ENCODE data around the gene ZNF501. TPM values are rescaled to one million over a fixed set of nuclear protein-coding genes. Genes with fewer than 3 reads are reported as not detected.

ZNF501 gene
- total and polyA plus RNA-seq, 8 donors: 0.95 to 7.2 (median 2.7) TPM; not detected in 2

GRCh38 chr3:44685128-44685800 is 44.2 kb upstream of the ZNF501 start:
- Histone ChIP-seq H3K4me1 (peaks cover 0 to 15% (median 10%) of the 10 kb centered on the region in 4 donors), H3K27ac (peak overlapping the region in 2 of 5 donors; percentile 54 to 65)

DNA sequence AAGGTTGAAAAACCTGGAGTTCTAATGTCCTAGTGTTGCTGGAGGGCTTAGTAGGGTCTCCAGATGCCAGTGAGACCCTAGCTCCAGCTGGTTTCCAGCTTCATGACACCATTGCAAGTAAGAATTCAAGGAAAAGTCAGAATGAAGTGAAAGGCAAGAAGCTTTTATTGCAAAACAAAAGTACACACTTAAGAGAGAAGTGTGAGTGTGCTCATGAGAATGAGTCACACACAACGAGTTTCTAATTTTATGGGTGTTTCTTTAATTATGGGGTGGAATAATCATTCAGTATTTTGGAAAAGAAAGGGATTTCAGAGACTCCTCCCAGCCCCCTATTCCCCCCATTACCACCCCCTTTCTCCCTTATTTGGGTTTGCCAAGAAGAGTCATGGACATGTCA is 41.5 kb upstream of the ZNF501 start:
- Histone ChIP-seq H3K4me1 (peaks cover 0 to 15% (median 10%) of the 10 kb centered on the region in 4 donors), H3K27me3 (peaks cover 0 to 7% (median 6%) of the 10 kb centered on the region in 3 donors), H3K27ac (no peak overlapping the region), H3K4me3 (no peak overlapping the region), H3K9me3 (peaks cover 4 to 46% (median 12%) of the 10 kb centered on the region in 4 donors), H3K36me3 (peaks cover 0 to 14% (median 3%) of the 10 kb centered on the region in 4 donors)
- TF ChIP-seq EP300 (IDR thresholded peaks at IDR 0.05) (no peak), POLR2A (IDR thresholded peaks at IDR 0.05) (no peak), CTCF (IDR thresholded peaks at IDR 0.05) (no peak), POLR2AphosphoS5 (IDR thresholded peaks at IDR 0.05) (no peak)
- 42 to 64% (median 59%) methylated on average over 1 of the region's 1 CpG for WGBS, 5 donors
- intact Hi-C loops (cut with DNase I; ENCODE audit: low total_unique reads): no loop called here
- DNase-seq: no peak

More at GRCh38 chr3:44685128-44685800, 44.2 kb upstream of the ZNF501 start:
- Histone ChIP-seq H3K27me3 (peaks cover 0 to 7% (median 6%) of the 10 kb centered on the region in 3 donors), H3K36me3 (peaks cover 0 to 36% (median 6%) of the 10 kb centered on the region in 4 donors), H3K4me3 (peak overlapping the region; percentile 61 to 74 (median 68)), H3K9me3 (peaks cover 4 to 61% (median 30%) of the 10 kb centered on the region in 4 donors)
- peak; percentile 64 to 94 for DNase-seq
- TF ChIP-seq POLR2AphosphoS5 (IDR thresholded peaks at IDR 0.05) (peak in 1 of 3 donors; percentile 36), POLR2A (IDR thresholded peaks at IDR 0.05) (no peak)
- intact Hi-C loops (cut with DNase I; ENCODE audit: low total_unique reads): no loop called here
- WGBS, 5 donors: 1 to 4% (median 2%) methylated on average over 26 to 48 of the region's 48 CpGs

DNA sequence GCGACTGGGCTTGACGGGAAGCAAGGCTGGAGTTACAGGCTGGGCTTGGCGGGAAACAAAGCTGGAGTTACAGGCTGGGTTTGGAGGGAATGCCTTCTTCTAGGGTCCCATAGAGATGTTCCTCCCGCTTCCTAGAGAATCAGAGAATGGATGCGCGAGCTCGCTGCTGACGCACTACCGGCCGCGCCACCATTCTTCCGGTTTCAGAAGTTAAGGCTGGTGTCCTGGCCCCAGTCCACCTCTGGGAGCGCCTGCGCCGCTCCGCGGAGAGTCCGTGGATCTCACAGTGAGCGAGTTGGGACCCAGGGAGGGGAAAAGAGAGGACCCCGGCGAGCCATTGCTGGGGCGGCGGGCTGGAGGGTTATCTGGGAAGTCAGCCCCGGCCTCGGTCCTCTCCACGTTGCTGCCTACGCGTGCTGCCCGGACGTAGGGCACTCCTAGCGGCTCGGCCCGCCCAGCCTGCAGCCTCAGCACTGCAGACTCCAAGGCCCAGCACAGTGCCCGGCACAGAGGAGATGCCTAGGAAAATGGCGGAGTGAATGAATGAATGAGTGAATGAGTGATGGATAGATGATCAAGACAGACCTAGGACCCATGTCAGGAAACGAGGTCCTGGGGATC is 16.9 kb upstream of the ZNF501 start, which contains the start of gene ZNF502:
Gene ZNF502, plus strand, starts transcription at position 206 of the 621 bp plus-strand sequence. CDS start 7,602 bp downstream, outside the sequence.
- peaks cover 0 to 17% (median 2%) of the 10 kb centered on the region in 4 donors for H3K4me1 ChIP-seq
- TF ChIP-seq POLR2A (IDR thresholded peaks at IDR 0.05) (no peak), POLR2AphosphoS5 (IDR thresholded peaks at IDR 0.05) (peak; percentile 23 to 77 (median 41)), EP300 (IDR thresholded peaks at IDR 0.05) (no peak), CTCF (IDR thresholded peaks at IDR 0.05) (peak in 2 of 7 experiments; percentile 18 to 19)
- peaks cover 0 to 8% (median 4%) of the 10 kb centered on the region in 3 donors for H3K27me3 ChIP-seq
- intact Hi-C loops (cut with DNase I; ENCODE audit: low total_unique reads): no loop called here
- H3K27ac ChIP-seq: peak within 1 kb of the TSS; percentile 6 to 84 (median 76)
- H3K36me3 ChIP-seq: peaks cover 0 to 29% (median 19%) of the 10 kb centered on the region in 4 donors
- peaks cover 2 to 69% (median 32%) of the 10 kb centered on the region in 4 donors for H3K9me3 ChIP-seq
- H3K4me3 ChIP-seq: peak within 1 kb of the TSS; percentile 75 to 99 (median 87)
- DNase-seq: peak; percentile 85 to 97
- 1 to 7% (median 3%) methylated on average over 9 to 36 of the region's 36 CpGs for WGBS, 5 donors

GRCh38 chr3:44721231-44722102 is 8.0 kb upstream of the ZNF501 start:
- no peaks in the 10 kb centered on the region for H3K4me1 ChIP-seq
- H3K9me3 ChIP-seq: peaks cover 75 to 99% (median 94%) of the 10 kb centered on the region in 4 donors
- 96 to 98% (median 97%) methylated on average over 10 of the region's 10 CpGs for WGBS, 5 donors
- intact Hi-C loops (cut with DNase I; ENCODE audit: low total_unique reads): no loop called here
- peaks cover 24 to 85% (median 56%) of the 10 kb centered on the region in 4 donors for H3K36me3 ChIP-seq
- no peak for DNase-seq
- H3K4me3 ChIP-seq: no peak overlapping the region
- TF ChIP-seq EP300 (IDR thresholded peaks at IDR 0.05) (no peak), CTCF (IDR thresholded peaks at IDR 0.05) (no peak), POLR2AphosphoS5 (IDR thresholded peaks at IDR 0.05) (no peak), POLR2A (IDR thresholded peaks at IDR 0.05) (no peak)
- no peak overlapping the region for H3K27ac ChIP-seq
- H3K27me3 ChIP-seq: no peaks in the 10 kb centered on the region
